H9 (cell line): ENCODE results near the gene PPCDC. TPM values are rescaled to one million over a fixed set of nuclear protein-coding genes. Genes with fewer than 3 reads are reported as not detected.

Source experiments
- DNase-seq: peaks from one replicate; pipeline ENCODE4 v3.0.0-alpha.2; 2017
- H2AFZ ChIP-seq: one replicate; pipeline ENCODE4 v1.6.1; 2013; ENCODE audit warnings: mild to moderate bottlenecking, low read length, control low read depth, moderate library complexity
- H2AK5ac ChIP-seq: 2 replicates; pipeline ENCODE4 v1.6.1; 2013; ENCODE audit warnings: low read length, control low read depth, mixed read lengths; ENCODE audit not compliant: insufficient read length
- H2BK120ac ChIP-seq: one replicate; pipeline ENCODE4 v1.6.1; 2013; ENCODE audit warnings: low read depth, mild to moderate bottlenecking, low read length, control low read depth, inconsistent platforms; ENCODE audit not compliant: poor library complexity, severe bottlenecking
- H2BK12ac ChIP-seq: 2 replicates; pipeline ENCODE4 v1.6.1; 2013; ENCODE audit warnings: low read length, control low read depth, mixed read lengths, low read depth; ENCODE audit not compliant: insufficient read length
- H2BK15ac ChIP-seq: 2 replicates; pipeline ENCODE4 v1.6.1; 2013; ENCODE audit warnings: low read depth, low read length, control low read depth
- H2BK20ac ChIP-seq: one replicate; pipeline ENCODE4 v1.6.1; 2013; ENCODE audit warnings: low read depth, mild to moderate bottlenecking, low read length, control low read depth, inconsistent platforms; ENCODE audit not compliant: poor library complexity, severe bottlenecking
- H2BK5ac ChIP-seq: 2 replicates; pipeline ENCODE4 v1.6.1; 2013; ENCODE audit warnings: low read length, control low read depth, mixed read lengths; ENCODE audit not compliant: insufficient read length
- H3K14ac ChIP-seq: 2 replicates; pipeline ENCODE4 v1.6.1; 2013; ENCODE audit warnings: low read length, control low read depth; ENCODE audit not compliant: insufficient read depth
- H3K18ac ChIP-seq: 2 replicates; pipeline ENCODE4 v1.6.1; 2013; ENCODE audit warnings: low read depth, mild to moderate bottlenecking, mixed read lengths, low read length, control low read depth; ENCODE audit not compliant: insufficient read length
- H3K23ac ChIP-seq: 2 replicates; pipeline ENCODE4 v1.6.1; 2013; ENCODE audit warnings: low read length, control low read depth, mixed read lengths, low read depth; ENCODE audit not compliant: insufficient read length
- H3K23me2 ChIP-seq: 2 replicates; pipeline ENCODE4 v1.6.1; 2013; ENCODE audit warnings: low read depth, mild to moderate bottlenecking, mixed read lengths, low read length, control low read depth; ENCODE audit not compliant: insufficient read length, poor library complexity, severe bottlenecking
- H3K27ac ChIP-seq: 2 replicates; pipeline ENCODE4 v1.5.1; 2013; ENCODE audit warnings: low read length, control low read depth, mixed read lengths, low read depth; ENCODE audit not compliant: insufficient read length
- H3K27me3 ChIP-seq: 2 replicates; pipeline ENCODE4 v1.6.1; 2013; ENCODE audit warnings: low read length, control low read depth, inconsistent platforms; ENCODE audit not compliant: insufficient read depth
- H3K4ac ChIP-seq: 2 replicates; pipeline ENCODE4 v1.6.1; 2013; ENCODE audit warnings: low read depth, mild to moderate bottlenecking, control low read depth, inconsistent platforms, low read length, moderate library complexity
- H3K4me1 ChIP-seq: 2 replicates; pipeline ENCODE4 v1.6.1; 2013; ENCODE audit warnings: low read length, control low read depth, inconsistent platforms; ENCODE audit not compliant: insufficient read depth
- H3K4me2 ChIP-seq: 2 replicates; pipeline ENCODE4 v1.6.1; 2013; ENCODE audit warnings: low read length, control low read depth, mixed read lengths; ENCODE audit not compliant: insufficient read length, insufficient read depth
- H3K56ac ChIP-seq: 2 replicates; pipeline ENCODE4 v1.6.1; 2013; ENCODE audit warnings: low read depth, mild to moderate bottlenecking, mixed read lengths, low read length, control low read depth; ENCODE audit not compliant: insufficient read length
- H3K79me1 ChIP-seq: 2 replicates; pipeline ENCODE4 v1.6.1; 2013; ENCODE audit warnings: low read depth, mild to moderate bottlenecking, moderate library complexity, low read length, control low read depth, inconsistent platforms; ENCODE audit not compliant: insufficient read depth, poor library complexity, severe bottlenecking
- H3K79me2 ChIP-seq: 2 replicates; pipeline ENCODE4 v1.6.1; 2013; ENCODE audit warnings: low read length, control low read depth, inconsistent platforms; ENCODE audit not compliant: insufficient read depth
- H3K9ac ChIP-seq: 2 replicates; pipeline ENCODE4 v1.6.1; 2013; ENCODE audit warnings: low read length, control low read depth, mixed read lengths; ENCODE audit not compliant: insufficient read length; ENCODE audit errors: extremely low read depth
- H3K9me3 ChIP-seq: one replicate; pipeline ENCODE4 v1.6.1; 2013; ENCODE audit warnings: low read depth, low read length, inconsistent platforms; ENCODE audit not compliant: control insufficient read depth
- H3T11ph ChIP-seq: one replicate; pipeline ENCODE4 v1.6.1; 2013; ENCODE audit warnings: mild to moderate bottlenecking, low read length, control low read depth, inconsistent platforms
- H4K20me1 ChIP-seq: one replicate; pipeline ENCODE4 v1.6.1; 2013; ENCODE audit not compliant: control insufficient read depth, insufficient read length, insufficient read depth
- H4K5ac ChIP-seq: 2 replicates; pipeline ENCODE4 v1.6.1; 2013; ENCODE audit warnings: low read depth, mild to moderate bottlenecking, mixed read lengths, low read length, control low read depth; ENCODE audit not compliant: insufficient read length
- H4K8ac ChIP-seq: replicated peaks from 2 replicates; pipeline ENCODE4 v1.6.1; 2013; ENCODE audit warnings: low read length, control low read depth, mixed read lengths, low read depth; ENCODE audit not compliant: insufficient read length
- H4K91ac ChIP-seq: 2 replicates; pipeline ENCODE4 v1.6.1; 2013; ENCODE audit warnings: low read depth, mild to moderate bottlenecking, moderate library complexity, mixed read lengths, low read length, control low read depth; ENCODE audit not compliant: insufficient read length
- H3K27ac Mint-ChIP-seq, 3 experiments: 2 replicates in 2 of 3; 3 replicates in 1 of 3; pipeline ENCODE4 v1.8.0; 2020 to 2021; ENCODE audit warnings: mixed read lengths in 3 of 3, mild to moderate bottlenecking in 1 of 3, moderate library complexity in 1 of 3
- H3K27me3 Mint-ChIP-seq: 2 replicates; pipeline ENCODE4 v1.8.0; 2021; ENCODE audit warnings: low read depth, mild to moderate bottlenecking, moderate library complexity, mixed read lengths
- H3K36me3 Mint-ChIP-seq, 3 experiments: 2 replicates in 2 of 3; 3 replicates in 1 of 3; pipeline ENCODE4 v1.8.0; 2020 to 2021; ENCODE audit warnings: low read depth in 3 of 3, mixed read lengths in 3 of 3; ENCODE audit not compliant: insufficient read depth in 1 of 3
- H3K4me1 Mint-ChIP-seq, 2 experiments: 2 replicates each; pipeline ENCODE4 v1.8.0; 2020; ENCODE audit warnings: mixed read lengths in 2 of 2
- H3K4me3 Mint-ChIP-seq, 2 experiments: 2 replicates in 1 of 2; 3 replicates in 1 of 2; pipeline ENCODE4 v1.8.0; 2020 to 2021; ENCODE audit warnings: mild to moderate bottlenecking in 2 of 2, mixed read lengths in 2 of 2, moderate library complexity in 1 of 2
- H3K9me3 Mint-ChIP-seq, 2 experiments: 2 replicates in 1 of 2; 3 replicates in 1 of 2; pipeline ENCODE4 v1.8.0; 2020; ENCODE audit warnings: mild to moderate bottlenecking in 2 of 2, mixed read lengths in 2 of 2, moderate library complexity in 1 of 2
- CTCF ChIP-seq: fragments of 200-600 bp; sonication (generic); conservative IDR thresholded peaks from 3 replicates; pipeline ENCODE4 v1.8.0; 2021; ENCODE audit warnings: antibody characterized with exemption, mild to moderate bottlenecking
- total RNA-seq: library from RNA; stranded (reverse); gene quantifications from 2 replicates; pipeline ENCODE4 v1.2.1, GENCODE V29; 2021

Gene PPCDC
- total RNA-seq, 1 experiment from 2014 or later, result 17.6 TPM

- no peak for TF ChIP-seq CTCF
- no peak overlapping the region for H3K23ac ChIP-seq
- H3K27me3 Mint-ChIP-seq, result peaks cover 19% of the 10 kb centered on the region
- no peaks in the 10 kb centered on the region for H4K20me1 ChIP-seq
- H2AK5ac ChIP-seq, result no peak overlapping the region
- H3K56ac ChIP-seq, result no peak overlapping the region
- no peaks in the 10 kb centered on the region for H3K27me3 ChIP-seq
- no peak overlapping the region for H3K27ac ChIP-seq
- no peak overlapping the region for H3K14ac ChIP-seq
- no peaks in the 10 kb centered on the region for H3K23me2 ChIP-seq
- H3K79me2 ChIP-seq, result no peaks in the 10 kb centered on the region
- no peak overlapping the region for H3K4ac ChIP-seq
- no peak overlapping the region for H2BK120ac ChIP-seq
- no peak overlapping the region for H3K4me2 ChIP-seq
- H2BK12ac ChIP-seq, result no peak overlapping the region
- no peak overlapping the region for H2BK20ac ChIP-seq
- H4K8ac ChIP-seq, result no peak overlapping the region
- H2BK15ac ChIP-seq, result no peak overlapping the region
- peaks cover 6 to 19% (median 9%) of the 10 kb centered on the region in 3 experiments for H3K36me3 Mint-ChIP-seq
- peaks cover 15 to 17% of the 10 kb centered on the region in 2 experiments for H3K4me1 Mint-ChIP-seq
- H3K9ac ChIP-seq, result no peak overlapping the region
- no peak overlapping the region for H4K5ac ChIP-seq
- no peak overlapping the region for H3K27ac Mint-ChIP-seq
- no peaks in the 10 kb centered on the region; the same call in 1 of the 2 replicates for H3K4me1 ChIP-seq
- no peak overlapping the region for H2AFZ ChIP-seq
- H3K9me3 Mint-ChIP-seq, result peaks cover 13 to 20% of the 10 kb centered on the region in 2 experiments
- no peaks in the 10 kb centered on the region for H3K9me3 ChIP-seq
- no peak overlapping the region for H2BK5ac ChIP-seq
- H3K18ac ChIP-seq, result no peak overlapping the region
- no peaks in the 10 kb centered on the region for H3K79me1 ChIP-seq
- no peak overlapping the region for H3K4me3 Mint-ChIP-seq
- DNase-seq, result no peak
- H4K91ac ChIP-seq, result no peak overlapping the region
- H3T11ph ChIP-seq, result no peak overlapping the region
These were observed 45.4 kb downstream of the PPCDC start for GRCh38 chr15:75068748-75069147.
